Hepatocyte (in vitro differentiated cells): ENCODE results near the gene SVIL. TPM values are rescaled to one million over a fixed set of nuclear protein-coding genes. Genes with fewer than 3 reads are reported as not detected.
"Not testable (repeated sequence)": the region's sequence is repeated elsewhere in the genome, so short reads cannot be mapped to it uniquely, and the experiment has no call there.

Source experiments
- DNase-seq: peaks from one replicate; pipeline ENCODE4 v3.0.0-alpha.2; 2016; ENCODE audit warnings: low spot score
- H2AFZ ChIP-seq: fragments of 200-600 bp; sonication (generic); 2 replicates; pipeline ENCODE4 v1.6.0; 2016; ENCODE audit warnings: antibody characterized with exemption, mild to moderate bottlenecking
- H3K27ac ChIP-seq: fragments of 200-600 bp; sonication (generic); 2 replicates; pipeline ENCODE4 v1.5.1; 2016; ENCODE audit warnings: mild to moderate bottlenecking
- H3K27me3 ChIP-seq: fragments of 200-600 bp; sonication (generic); 2 replicates; pipeline ENCODE4 v1.6.1; 2016
- H3K36me3 ChIP-seq: fragments of 200-600 bp; sonication (generic); replicated peaks from 2 replicates; pipeline ENCODE4 v1.5.1; 2016; ENCODE audit warnings: low read depth; ENCODE audit not compliant: insufficient read depth
- H3K4me1 ChIP-seq: fragments of 200-600 bp; sonication (generic); 2 replicates; pipeline ENCODE4 v1.5.1; 2016; ENCODE audit warnings: mild to moderate bottlenecking, moderate library complexity; ENCODE audit not compliant: insufficient read depth
- H3K4me2 ChIP-seq: fragments of 200-600 bp; sonication (generic); 2 replicates; pipeline ENCODE4 v1.6.0; 2016
- H3K4me3 ChIP-seq: fragments of 200-600 bp; sonication (generic); 2 replicates; pipeline ENCODE4 v1.5.1; 2016; ENCODE audit warnings: mild to moderate bottlenecking
- H3K79me2 ChIP-seq: fragments of 200-600 bp; sonication (generic); 2 replicates; pipeline ENCODE4 v1.6.0; 2017; ENCODE audit warnings: mild to moderate bottlenecking
- H3K9me2 ChIP-seq: fragments of 200-600 bp; sonication (generic); replicated peaks from 2 replicates; pipeline ENCODE4 v1.6.0; 2017; ENCODE audit warnings: mild to moderate bottlenecking; ENCODE audit not compliant: insufficient read depth
- H3K9me3 ChIP-seq: fragments of 200-600 bp; sonication (generic); 2 replicates; pipeline ENCODE4 v1.5.1; 2016; ENCODE audit warnings: low read depth, mild to moderate bottlenecking
- H4K20me1 ChIP-seq: fragments of 200-600 bp; sonication (generic); 2 replicates; pipeline ENCODE4 v1.6.0; 2016; ENCODE audit warnings: mild to moderate bottlenecking; ENCODE audit not compliant: insufficient read depth, poor library complexity, severe bottlenecking
- CTCF ChIP-seq: fragments of 200-600 bp; sonication (generic); IDR thresholded peaks from 2 replicates; pipeline ENCODE4 v1.5.1; 2016; ENCODE audit warnings: antibody characterized with exemption, mild to moderate bottlenecking; ENCODE audit not compliant: poor library complexity
- EZH2 ChIP-seq: fragments of 200-600 bp; sonication (generic); IDR thresholded peaks from 2 replicates; pipeline ENCODE4 v1.6.1; 2016; ENCODE audit warnings: antibody characterized with exemption, mild to moderate bottlenecking, borderline replicate concordance
- EZH2phosphoT487 ChIP-seq: fragments of 200-600 bp; sonication (generic); IDR thresholded peaks from one replicate; pipeline ENCODE4 v1.6.1; 2018; ENCODE audit warnings: antibody characterized with exemption, mild to moderate bottlenecking, low read depth, moderate library complexity; ENCODE audit not compliant: unreplicated experiment, severe bottlenecking
- WGBS: methylation state at CpG from one replicate; pipeline ENCODE4 v1.1.6; 2016; ENCODE audit warnings: low lambda C conversion rate; ENCODE audit errors: missing lambda C conversion rate; 5-methylcytosine and 5-hydroxymethylcytosine counted together
- polyA plus RNA-seq: library from polyadenylated mRNA; unstranded; fragments of >200 nt; fragmentation: Nextera tagmentation; extraction: Ambion mirVana; gene quantifications from 2 replicates; pipeline ENCODE4 v1.2.1, GENCODE V29; 2016
- total RNA-seq: library from RNA; depleted of rRNA; stranded (reverse); fragments of >200 nt; gene quantifications from 2 replicates; pipeline ENCODE4 v1.2.3, GENCODE V29; 2014

Gene SVIL
- total and polyA plus RNA-seq, 2 experiments from 2014 or later, result 24.3 to 36.5 TPM

GRCh38 chr10:29451946-29452345, 182.8 kb downstream of the SVIL start:
- no peak overlapping the region for H3K4me2 ChIP-seq
- no peaks in the 10 kb centered on the region for H3K9me3 ChIP-seq
- no peak for TF ChIP-seq EZH2
- no peak for TF ChIP-seq EZH2phosphoT487
- no peak for TF ChIP-seq CTCF
- no peaks in the 10 kb centered on the region for H3K36me3 ChIP-seq
- no peak overlapping the region for H3K27ac ChIP-seq
- no peak for DNase-seq
- no peaks in the 10 kb centered on the region for H4K20me1 ChIP-seq
- H3K4me1 ChIP-seq, result no peaks in the 10 kb centered on the region
- H3K4me3 ChIP-seq, result no peak overlapping the region
- H3K79me2 ChIP-seq, result no peaks in the 10 kb centered on the region
- no peak overlapping the region for H2AFZ ChIP-seq
- H3K27me3 ChIP-seq, result no peaks in the 10 kb centered on the region
- H3K9me2 ChIP-seq, result no peaks in the 10 kb centered on the region
- WGBS, result 83% methylated on average over 4 of the region's 4 CpGs

- WGBS, result 95% methylated on average over 6 of the region's 6 CpGs
- Histone ChIP-seq H3K36me3 (no peaks in the 10 kb centered on the region), H3K27me3 (no peaks in the 10 kb centered on the region), H3K4me2 (no peak overlapping the region), H3K79me2 (no peaks in the 10 kb centered on the region), H3K4me1 (no peaks in the 10 kb centered on the region), H3K9me3 (no peaks in the 10 kb centered on the region), H3K4me3 (no peak overlapping the region), H3K9me2 (no peaks in the 10 kb centered on the region), H2AFZ (no peak overlapping the region), H4K20me1 (no peaks in the 10 kb centered on the region), H3K27ac (no peak overlapping the region)
- DNase-seq, result no peak
- TF ChIP-seq EZH2 (no peak), CTCF (no peak), EZH2phosphoT487 (no peak)
These were observed 184.4 kb downstream of the SVIL start for GRCh38 chr10:29450405-29450804.

- peak; percentile 90 for DNase-seq
- not testable (repeated sequence) for H3K27me3 ChIP-seq, H4K20me1 ChIP-seq, H3K4me1 ChIP-seq, H3K36me3 ChIP-seq, H3K27ac ChIP-seq, H3K79me2 ChIP-seq, H3K9me3 ChIP-seq, H2AFZ ChIP-seq, H3K4me3 ChIP-seq, H3K9me2 ChIP-seq
- peak; percentile 85 for TF ChIP-seq CTCF
- 37% methylated on average over 21 of the region's 21 CpGs for WGBS
- H3K4me2 ChIP-seq, result peak overlapping the region; percentile 53
These were observed 185.8 kb downstream of the SVIL start for GRCh38 chr10:29448756-29449592.
